HG02588 (cell line): ENCODE data around the gene GPR148.

Experiments used
- ATAC-seq: cut with Tn5 transposase; IDR thresholded peaks from one replicate; pipeline ENCODE4 v1.9.1; 2021; ENCODE audit warnings: mild to moderate bottlenecking, moderate library complexity; ENCODE audit not compliant: unreplicated experiment

The GPR148 gene

GRCh38 chr2:130766711-130767407, 38.0 kb downstream of the GPR148 start:
- ATAC-seq, result no peak

GRCh38 chr2:130767408-130767775, 38.5 kb downstream of the GPR148 start:
- no peak for ATAC-seq

GRCh38 chr2:130768191-130768855, 39.5 kb downstream of the GPR148 start:
- ATAC-seq, result no peak

GRCh38 chr2:130769343-130769907, 40.6 kb downstream of the GPR148 start:
- ATAC-seq, result no peak

GRCh38 chr2:130776550-130776949, 47.7 kb downstream of the GPR148 start:
- ATAC-seq, result no peak

- no peak for ATAC-seq
Measured at GRCh38 chr2:130778781-130779180, 49.9 kb downstream of the GPR148 start.
